Mucosa of rectum (tissue), 2 donors: Measurements from ENCODE around the gene SLC2A13.
"Not testable (repeated sequence)": the region's sequence is repeated elsewhere in the genome, so short reads cannot be mapped to it uniquely, and the experiment has no call there.

ENCODE experiments used
- H3K27ac ChIP-seq, 2 donors: one replicate each; pipeline ENCODE4 v1.7.0; 2013; ENCODE audit warnings: inconsistent platforms in 2 of 2, low read depth in 2 of 2, low read length in 2 of 2
- H3K27me3 ChIP-seq, 2 donors: one replicate each; pipeline ENCODE4 v1.7.0; 2013; ENCODE audit warnings: low read length in 2 of 2; ENCODE audit not compliant: control insufficient read depth in 2 of 2, insufficient read depth in 2 of 2
- H3K36me3 ChIP-seq, 2 donors: one replicate each; pipeline ENCODE4 v1.7.0; 2013; ENCODE audit warnings: low read length in 2 of 2; ENCODE audit not compliant: control insufficient read depth in 2 of 2, insufficient read depth in 2 of 2
- H3K4me1 ChIP-seq, 2 donors: one replicate each; pipeline ENCODE4 v1.7.0; 2013; ENCODE audit warnings: low read length in 2 of 2, mild to moderate bottlenecking in 1 of 2; ENCODE audit not compliant: control insufficient read depth in 2 of 2, insufficient read depth in 2 of 2
- H3K4me3 ChIP-seq, 2 donors: one replicate each; pipeline ENCODE4 v1.7.0; 2013; ENCODE audit warnings: low read length in 2 of 2
- H3K9ac ChIP-seq, 2 donors: one replicate each; pipeline ENCODE4 v1.7.0; 2013; ENCODE audit warnings: low read length in 2 of 2, low read depth in 1 of 2, mild to moderate bottlenecking in 1 of 2
- H3K9me3 ChIP-seq, 2 donors: one replicate each; pipeline ENCODE4 v1.7.0; 2013; ENCODE audit warnings: low read length in 2 of 2; ENCODE audit not compliant: control insufficient read depth in 2 of 2
- donor health status: healthy.
- donor health status: Normal muscosa, but diverticular disease.

The SLC2A13 gene

DNA sequence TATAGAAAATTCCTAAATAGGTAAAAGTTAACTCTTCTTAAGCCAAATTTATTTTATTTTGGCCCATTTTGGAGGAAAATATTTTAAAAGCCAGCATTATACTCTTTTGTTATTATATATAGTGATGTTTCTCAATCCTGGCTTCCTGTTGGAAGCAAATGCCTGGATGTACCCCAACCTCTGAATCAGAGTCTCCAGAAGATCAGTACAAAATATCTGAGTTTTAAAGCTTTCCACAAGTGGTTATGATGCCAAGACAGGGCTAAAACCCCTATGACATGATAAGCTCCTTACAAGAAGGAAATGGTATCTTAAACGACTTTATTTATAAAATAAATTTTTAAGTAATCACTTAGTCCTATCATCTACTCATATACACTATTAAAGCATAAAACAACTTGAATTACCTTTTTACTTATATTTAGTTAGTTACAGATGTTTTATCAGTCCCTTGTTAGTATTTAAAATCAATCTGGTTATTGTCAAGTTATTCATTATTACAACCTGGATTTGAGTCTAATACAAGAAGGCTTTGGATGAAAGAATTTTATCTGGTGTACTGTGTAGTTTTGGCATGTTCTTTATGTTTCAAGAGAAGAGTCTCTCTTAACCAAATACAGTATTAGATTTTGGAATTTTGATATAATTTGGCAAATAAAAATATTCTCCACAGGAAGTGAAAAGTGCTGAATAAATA lies 238.1 kb downstream of the SLC2A13 start:
- Histone ChIP-seq H3K4me3 (no peak overlapping the region), H3K36me3 (peaks cover 0 to 1% of the 10 kb centered on the region in 2 donors), H3K27ac (no peak overlapping the region), H3K9me3 (no peaks in the 10 kb centered on the region), H3K27me3 (no peaks in the 10 kb centered on the region), H3K4me1 (no peaks in the 10 kb centered on the region), H3K9ac (no peak overlapping the region)

DNA sequence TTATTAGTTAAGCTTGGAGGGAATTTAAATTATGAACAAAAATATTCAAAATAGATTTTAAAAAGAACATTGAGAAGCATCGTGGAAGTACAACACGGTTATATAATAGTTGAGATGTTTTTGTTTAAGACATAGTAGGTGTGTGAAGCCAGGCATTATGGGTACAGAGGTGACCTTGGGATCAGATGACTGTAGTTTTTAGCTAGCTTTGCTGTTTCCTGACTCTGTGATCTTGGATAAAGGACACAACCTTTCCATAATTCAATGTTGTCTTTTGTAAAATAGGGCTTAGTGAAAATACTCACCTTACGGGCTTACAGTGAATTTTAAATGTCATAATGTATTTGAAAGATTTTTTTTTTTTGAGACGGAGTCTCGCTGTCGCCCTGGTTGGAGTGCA lies 239.7 kb downstream of the SLC2A13 start:
- H3K36me3 ChIP-seq = peaks cover 0 to 1% of the 10 kb centered on the region in 2 donors
- no peak overlapping the region for H3K27ac ChIP-seq
- H3K9me3 ChIP-seq = no peaks in the 10 kb centered on the region
- H3K4me1 ChIP-seq = no peaks in the 10 kb centered on the region
- no peak overlapping the region for H3K4me3 ChIP-seq
- no peaks in the 10 kb centered on the region for H3K27me3 ChIP-seq
- no peak overlapping the region for H3K9ac ChIP-seq

DNA sequence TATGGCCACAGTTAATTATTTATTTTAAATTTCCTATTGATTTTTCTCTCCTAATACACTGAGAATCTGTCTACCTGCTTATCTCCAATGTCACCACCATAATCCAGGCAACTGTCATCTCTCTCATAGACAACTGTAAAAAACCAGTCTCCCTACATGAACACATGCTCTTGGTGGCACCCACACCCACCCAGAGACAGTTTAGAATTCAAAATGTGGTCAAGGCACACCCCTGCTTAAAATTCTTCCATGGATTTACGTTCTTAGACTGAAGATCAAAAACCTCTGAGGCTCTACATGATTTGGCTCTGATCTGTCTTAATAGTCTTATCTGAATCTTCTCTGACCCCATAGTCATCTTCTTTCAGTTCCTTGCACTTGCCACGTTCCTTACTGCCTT lies 245.2 kb downstream of the SLC2A13 start:
- Histone ChIP-seq H3K4me1 (no peaks in the 10 kb centered on the region), H3K27ac (no peak overlapping the region), H3K36me3 (peaks cover 1 to 4% of the 10 kb centered on the region in 2 donors), H3K27me3 (no peaks in the 10 kb centered on the region), H3K4me3 (no peak overlapping the region), H3K9me3 (no peaks in the 10 kb centered on the region), H3K9ac (no peak overlapping the region)

DNA sequence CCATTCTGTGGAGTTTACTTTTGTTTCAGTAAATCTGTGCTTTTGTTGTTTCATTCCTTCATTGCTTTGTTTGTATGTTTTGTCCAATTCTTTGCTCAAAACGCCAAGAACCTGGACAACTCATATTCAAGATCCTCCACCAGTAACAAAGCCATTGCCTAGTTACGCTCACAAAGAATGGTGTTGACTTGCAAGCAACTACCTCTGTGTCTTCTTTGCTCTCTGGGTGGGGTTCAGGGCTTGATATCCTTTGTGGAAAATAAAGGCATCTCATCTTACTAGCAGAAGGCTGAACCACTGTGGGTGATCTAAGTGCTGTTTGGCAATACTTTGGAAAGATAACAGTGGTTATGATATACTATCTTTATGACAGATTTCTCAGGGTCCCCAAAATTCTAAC lies 252.9 kb downstream of the SLC2A13 start:
- no peaks in the 10 kb centered on the region for H3K4me1 ChIP-seq
- no peaks in the 10 kb centered on the region for H3K27me3 ChIP-seq
- H3K36me3 ChIP-seq = peaks cover 3 to 6% of the 10 kb centered on the region in 2 donors
- H3K9ac ChIP-seq = no peak overlapping the region
- H3K27ac ChIP-seq = no peak overlapping the region
- H3K9me3 ChIP-seq = no peaks in the 10 kb centered on the region
- H3K4me3 ChIP-seq = no peak overlapping the region

DNA sequence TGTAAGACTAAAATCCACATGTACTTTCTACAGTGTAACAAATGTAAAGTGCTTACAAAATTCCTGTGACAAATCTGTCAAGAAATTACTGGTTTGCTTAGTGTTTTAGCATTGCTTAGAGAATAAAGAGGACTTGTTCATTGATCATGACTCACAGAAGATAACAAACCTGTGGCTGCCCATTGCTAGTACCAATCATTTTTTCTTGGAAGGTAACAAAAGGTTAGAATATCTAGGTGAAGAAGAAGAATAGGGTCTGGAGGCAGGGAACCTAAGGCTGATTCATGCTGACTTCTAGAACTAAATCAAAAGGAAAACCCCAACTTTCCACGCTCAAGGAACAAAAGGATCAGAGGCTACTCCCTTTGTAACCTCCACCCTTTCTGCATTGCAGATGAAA lies 253.5 kb downstream of the SLC2A13 start:
- H3K9ac ChIP-seq = no peak overlapping the region
- H3K4me1 ChIP-seq = no peaks in the 10 kb centered on the region
- no peak overlapping the region for H3K4me3 ChIP-seq
- H3K9me3 ChIP-seq = no peaks in the 10 kb centered on the region
- H3K36me3 ChIP-seq = peaks cover 0 to 6% of the 10 kb centered on the region in 2 donors
- no peak overlapping the region for H3K27ac ChIP-seq
- H3K27me3 ChIP-seq = no peaks in the 10 kb centered on the region

DNA sequence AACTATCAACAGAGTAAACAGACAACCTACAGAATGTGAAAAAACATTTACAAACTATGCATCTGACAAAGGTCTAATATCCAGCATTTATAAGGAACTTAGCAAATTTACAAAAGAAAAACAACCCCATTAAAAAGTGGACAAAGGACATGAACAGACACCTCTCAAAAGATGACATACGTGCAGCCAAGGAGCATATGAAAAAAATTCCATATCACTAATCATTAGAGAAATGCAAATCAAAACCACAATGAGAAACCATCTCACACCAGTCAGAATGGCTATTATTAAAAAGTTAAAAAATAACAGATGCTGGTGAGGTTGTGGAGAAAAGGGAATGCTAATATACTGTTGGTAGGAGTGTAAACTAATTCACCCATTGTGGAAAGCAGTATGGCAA lies 257.7 kb downstream of the SLC2A13 start:
- not testable (repeated sequence) for H3K4me3 ChIP-seq, H3K27ac ChIP-seq, H3K9ac ChIP-seq, H3K36me3 ChIP-seq, H3K9me3 ChIP-seq, H3K27me3 ChIP-seq, H3K4me1 ChIP-seq

DNA sequence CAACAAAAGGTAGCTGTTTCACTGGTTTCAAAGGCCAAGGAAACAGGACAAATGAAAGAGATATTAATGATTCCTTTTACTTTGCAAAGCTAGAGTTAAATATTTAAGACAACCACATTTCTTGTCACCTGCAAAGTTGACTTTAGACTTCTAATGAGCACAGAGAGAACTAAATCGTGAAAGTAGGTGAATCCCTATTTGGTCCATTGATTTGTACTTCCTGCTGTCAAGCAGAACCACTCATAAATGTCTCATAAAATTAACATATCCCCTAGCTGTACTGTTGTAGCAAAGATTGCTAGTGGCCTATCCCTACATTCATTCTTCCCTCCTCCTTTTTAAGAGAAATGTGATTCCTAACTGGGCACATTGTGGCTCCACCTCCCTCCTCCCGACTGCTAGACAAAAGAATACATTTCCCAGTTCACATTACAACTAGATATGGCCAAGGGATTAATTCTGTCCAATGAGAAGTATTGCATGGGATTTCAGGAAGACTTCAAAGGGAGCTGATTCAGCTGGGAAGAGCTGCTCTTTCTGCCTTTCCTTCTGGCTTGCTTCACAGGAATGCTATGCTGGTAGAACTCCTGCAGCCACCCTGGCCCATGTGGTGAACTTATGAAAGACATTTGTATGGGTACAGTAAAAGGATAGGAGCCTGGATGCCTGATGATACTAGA lies 258.8 kb downstream of the SLC2A13 start:
- no peak overlapping the region for H3K4me3 ChIP-seq
- H3K36me3 ChIP-seq = no peaks in the 10 kb centered on the region
- H3K9me3 ChIP-seq = no peaks in the 10 kb centered on the region
- H3K9ac ChIP-seq = no peak overlapping the region
- no peaks in the 10 kb centered on the region for H3K27me3 ChIP-seq
- no peak overlapping the region for H3K27ac ChIP-seq
- no peaks in the 10 kb centered on the region for H3K4me1 ChIP-seq

DNA sequence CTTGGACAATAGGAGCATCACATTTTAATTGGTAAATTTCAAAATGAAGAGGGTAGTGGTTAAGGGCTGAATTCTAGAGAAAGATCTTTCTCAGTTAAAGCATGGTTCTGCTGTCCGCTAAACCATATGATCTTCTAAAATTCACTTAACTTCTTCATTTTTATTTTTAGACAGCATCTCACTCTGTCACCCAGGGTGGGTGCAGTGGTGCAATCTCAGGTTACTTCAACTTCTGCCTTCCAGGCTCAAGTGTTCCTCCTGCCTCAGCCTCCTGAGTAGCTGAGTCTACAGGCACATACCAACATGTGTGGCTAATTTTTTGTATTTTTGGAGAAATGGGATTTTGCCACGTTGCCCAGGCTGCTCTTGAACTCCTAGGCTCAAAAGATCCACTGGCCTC lies 259.6 kb downstream of the SLC2A13 start:
- Histone ChIP-seq H3K9ac (no peak overlapping the region), H3K4me3 (no peak overlapping the region), H3K27ac (no peak overlapping the region), H3K9me3 (no peaks in the 10 kb centered on the region), H3K27me3 (no peaks in the 10 kb centered on the region), H3K4me1 (no peaks in the 10 kb centered on the region), H3K36me3 (no peaks in the 10 kb centered on the region)

DNA sequence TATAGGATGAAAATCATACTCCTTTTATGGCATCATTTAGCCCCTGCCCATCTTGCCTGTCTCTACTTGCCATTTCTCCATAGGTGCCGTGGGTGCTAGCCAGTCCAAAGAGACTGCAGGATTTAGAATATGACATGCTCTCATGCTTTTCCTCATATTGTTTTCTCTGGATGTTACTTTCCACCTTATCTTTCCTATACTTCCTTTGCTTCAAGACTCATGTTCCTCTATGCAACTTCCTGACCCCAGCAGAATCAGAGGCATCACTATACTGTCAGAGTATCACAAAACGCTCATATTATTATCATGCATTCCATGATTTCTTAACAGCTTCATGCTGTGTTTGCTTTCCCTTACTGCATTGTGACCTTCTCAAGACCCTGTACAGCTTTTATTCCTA lies 265.5 kb downstream of the SLC2A13 start:
- H3K9me3 ChIP-seq = no peaks in the 10 kb centered on the region
- H3K36me3 ChIP-seq = peaks cover 0 to 2% of the 10 kb centered on the region in 2 donors
- no peak overlapping the region for H3K9ac ChIP-seq
- H3K4me1 ChIP-seq = no peaks in the 10 kb centered on the region
- no peak overlapping the region for H3K27ac ChIP-seq
- H3K4me3 ChIP-seq = no peak overlapping the region
- H3K27me3 ChIP-seq = no peaks in the 10 kb centered on the region

DNA sequence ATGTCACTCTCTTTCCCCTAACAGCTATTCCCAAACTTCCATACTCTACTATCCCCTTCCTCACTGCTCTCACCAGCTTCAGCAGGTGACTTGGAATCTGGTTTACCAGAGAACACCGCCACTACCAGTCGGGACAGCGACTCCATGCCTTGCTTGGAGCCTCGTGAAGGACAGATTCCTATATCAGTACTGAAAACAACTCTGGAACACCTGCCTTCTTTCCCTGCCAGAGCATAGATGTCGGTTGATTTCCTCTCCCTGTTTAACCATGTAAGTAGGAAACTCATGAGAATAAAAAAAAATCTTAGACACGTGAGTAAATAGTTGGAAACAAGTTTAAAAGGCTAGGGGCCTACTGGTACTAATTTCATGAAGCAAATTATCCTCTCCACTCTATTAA lies 266.8 kb downstream of the SLC2A13 start:
- Histone ChIP-seq H3K27me3 (no peaks in the 10 kb centered on the region), H3K36me3 (peaks cover 0 to 2% of the 10 kb centered on the region in 2 donors), H3K9ac (no peak overlapping the region), H3K4me3 (no peak overlapping the region), H3K4me1 (no peaks in the 10 kb centered on the region), H3K27ac (no peak overlapping the region), H3K9me3 (no peaks in the 10 kb centered on the region)
